ENCODE data around the gene AMIGO2. TPM values are rescaled to one million over a fixed set of nuclear protein-coding genes. Genes with fewer than 3 reads are reported as not detected.

The AMIGO2 gene
- total RNA-seq, 4 donors from 2014 or later: 1.4 to 2.7 (median 2.3) TPM

GRCh38 chr12:47077206-47078085, 2.3 kb downstream of the AMIGO2 start:
- WGBS: 86% methylated on average over 17 of the region's 17 CpGs
- Histone ChIP-seq H3K27ac (no peak overlapping the region), H3K9me3 (no peaks in the 10 kb centered on the region), H3K36me3 (no peaks in the 10 kb centered on the region), H3K4me1 (peaks cover 16% of the 10 kb centered on the region), H3K4me3 (no peak overlapping the region), H3K27me3 (no peaks in the 10 kb centered on the region)
- DNase-seq (ENCODE audit: low spot score in 2 of 2): no peak
- no peak for TF ChIP-seq EP300 (IDR thresholded peaks at IDR 0.05)
- TF ChIP-seq CTCF (IDR thresholded peaks at IDR 0.05): no peak
- no peak for TF ChIP-seq POLR2AphosphoS5 (IDR thresholded peaks at IDR 0.05)
- TF ChIP-seq POLR2A (IDR thresholded peaks at IDR 0.05): no peak

DNA sequence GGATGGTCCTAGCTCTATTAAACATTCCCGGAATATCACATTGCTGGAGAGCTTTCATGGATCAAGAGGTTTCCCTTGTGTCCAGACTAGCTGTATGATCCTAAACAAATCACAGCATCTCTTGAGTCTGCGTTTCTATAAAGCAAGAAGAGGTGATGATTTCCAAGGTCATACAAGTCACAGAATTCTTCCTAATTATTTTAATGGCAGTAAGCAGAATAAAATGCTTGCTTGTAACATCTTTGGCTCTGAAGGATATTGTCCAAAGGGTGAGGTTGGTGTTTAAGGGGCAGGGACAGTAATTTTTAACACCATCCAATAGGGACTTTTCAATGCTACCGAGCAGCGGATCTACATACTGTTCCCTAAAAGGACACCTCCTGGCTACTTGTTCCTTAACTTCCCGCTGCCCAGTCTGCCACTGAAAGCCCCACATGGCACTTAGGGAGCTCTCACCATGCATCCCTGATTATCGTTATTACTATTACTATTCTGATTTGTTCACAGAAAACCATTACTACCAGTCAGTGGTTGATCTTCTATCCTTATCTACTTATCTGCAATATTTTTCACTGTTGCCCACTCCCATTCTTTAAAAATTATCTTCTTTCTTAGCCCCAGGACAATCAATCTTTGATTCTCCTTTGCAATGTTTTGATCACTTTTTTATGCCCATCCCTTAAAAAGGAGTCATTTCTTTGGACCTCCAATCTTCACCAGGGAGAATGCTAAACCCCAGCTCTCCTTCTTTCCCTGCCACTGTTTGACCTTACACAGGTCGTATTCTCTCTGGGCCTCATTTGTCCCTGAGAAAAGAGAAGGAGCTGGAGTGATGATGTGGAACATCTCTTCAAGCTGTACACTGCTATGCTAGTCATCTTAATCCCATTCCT, 4.3 kb downstream of the AMIGO2 start:
- WGBS: 95% methylated on average over 7 of the region's 7 CpGs
- Histone ChIP-seq H3K9me3 (no peaks in the 10 kb centered on the region), H3K4me1 (peaks cover 12% of the 10 kb centered on the region), H3K36me3 (no peaks in the 10 kb centered on the region), H3K27ac (no peak overlapping the region), H3K27me3 (no peaks in the 10 kb centered on the region), H3K4me3 (no peak overlapping the region)
- TF ChIP-seq EP300 (IDR thresholded peaks at IDR 0.05): no peak
- TF ChIP-seq POLR2A (IDR thresholded peaks at IDR 0.05): no peak
- no peak for TF ChIP-seq CTCF (IDR thresholded peaks at IDR 0.05)
- TF ChIP-seq POLR2AphosphoS5 (IDR thresholded peaks at IDR 0.05): no peak
- DNase-seq (ENCODE audit: low spot score in 2 of 2): no peak

GRCh38 chr12:47074757-47075156, 5.0 kb downstream of the AMIGO2 start:
- no peak overlapping the region for H3K27ac ChIP-seq
- TF ChIP-seq EP300 (IDR thresholded peaks at IDR 0.05) (no peak), POLR2A (IDR thresholded peaks at IDR 0.05) (no peak), POLR2AphosphoS5 (IDR thresholded peaks at IDR 0.05) (no peak), CTCF (IDR thresholded peaks at IDR 0.05) (no peak)

DNA sequence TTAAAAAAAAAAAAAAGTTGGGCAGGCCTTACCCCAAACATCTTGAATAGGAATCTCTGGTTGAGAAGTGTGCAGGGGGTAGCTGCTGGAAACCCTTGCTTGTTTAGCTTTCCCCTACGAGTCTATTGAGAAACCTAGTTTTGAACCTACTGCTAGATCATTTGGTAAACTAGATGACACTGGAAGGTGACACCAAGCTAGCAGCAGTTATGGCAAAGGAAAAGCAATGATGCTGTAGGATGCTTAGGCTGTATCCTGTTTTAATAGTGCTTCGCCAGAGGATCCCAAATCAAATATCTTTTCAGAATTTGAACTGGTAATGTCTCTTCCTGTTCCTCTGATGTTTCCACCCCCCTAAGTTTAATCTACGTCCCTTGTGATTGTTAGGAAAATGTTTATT, 5.8 kb downstream of the AMIGO2 start:
- Histone ChIP-seq H3K4me1 (peaks cover 7% of the 10 kb centered on the region), H3K4me3 (no peak overlapping the region), H3K27me3 (no peaks in the 10 kb centered on the region), H3K27ac (no peak overlapping the region), H3K9me3 (no peaks in the 10 kb centered on the region), H3K36me3 (no peaks in the 10 kb centered on the region)
- WGBS: 83% methylated on average over 3 of the region's 3 CpGs
- no peak for TF ChIP-seq CTCF (IDR thresholded peaks at IDR 0.05)
- no peak for TF ChIP-seq EP300 (IDR thresholded peaks at IDR 0.05)
- no peak for TF ChIP-seq POLR2A (IDR thresholded peaks at IDR 0.05)
- no peak for TF ChIP-seq POLR2AphosphoS5 (IDR thresholded peaks at IDR 0.05)
- DNase-seq (ENCODE audit: low spot score in 2 of 2): no peak

More at GRCh38 chr12:47074757-47075156, 5.0 kb downstream of the AMIGO2 start:
- no peak overlapping the region for H3K4me3 ChIP-seq
- peaks cover 12% of the 10 kb centered on the region for H3K4me1 ChIP-seq
- DNase-seq (ENCODE audit: low spot score in 2 of 2): no peak
- H3K36me3 ChIP-seq: no peaks in the 10 kb centered on the region
- H3K27me3 ChIP-seq: no peaks in the 10 kb centered on the region
- 94% methylated on average over 2 of the region's 2 CpGs for WGBS
- H3K9me3 ChIP-seq: no peaks in the 10 kb centered on the region

All from suprapubic skin (tissue), 4 donors.